Gastrocnemius medialis (tissue), 4 donors: ENCODE measurements around the gene OR6J1. TPM values are rescaled to one million over a fixed set of nuclear protein-coding genes. Genes with fewer than 3 reads are reported as not detected.

Experiments
- ATAC-seq, 2 donors: fragments of 150-250 bp; one replicate each; pipeline ENCODE4 v1.9.1; 2016
- DNase-seq, 2 donors: peaks; one replicate each; pipeline ENCODE4 v3.0.0-alpha.2; 2019
- H3K27ac ChIP-seq, 4 donors: fragments of 200-600 bp; sonication (generic); 1 replicate in 1 of 4; 2 replicates in 3 of 4; pipeline ENCODE4 v1.5.1; 2016 to 2018; ENCODE audit warnings: mild to moderate bottlenecking in 2 of 4, moderate library complexity in 1 of 4
- H3K27me3 ChIP-seq, 3 donors: fragments of 200-600 bp; sonication (generic) in 2 of 3; 1 replicate in 1 of 3; 2 replicates in 2 of 3; pipeline versions ENCODE4 v1.5.1 to v1.6.0; 2016 to 2019; ENCODE audit warnings: mild to moderate bottlenecking in 1 of 3, moderate library complexity in 1 of 3
- H3K36me3 ChIP-seq, 2 donors: fragments of 200-600 bp; sonication (generic) in 1 of 2; one replicate each; pipeline ENCODE4 v1.5.1; 2017 to 2018
- H3K4me1 ChIP-seq, 2 donors: fragments of 200-600 bp; sonication (generic) in 1 of 2; one replicate each; pipeline ENCODE4 v1.5.1; 2016 to 2017; ENCODE audit warnings: mild to moderate bottlenecking in 2 of 2
- H3K4me3 ChIP-seq, 4 donors: fragments of 200-600 bp; sonication (generic) in 3 of 4; 1 replicate in 1 of 4; 2 replicates in 3 of 4; pipeline ENCODE4 v1.5.1; 2016 to 2019; ENCODE audit warnings: mild to moderate bottlenecking in 2 of 4
- H3K9me3 ChIP-seq, 3 donors: fragments of 200-600 bp; sonication (generic) in 2 of 3; 1 replicate in 1 of 3; 2 replicates in 2 of 3; pipeline ENCODE4 v1.5.1; 2016 to 2019
- CTCF ChIP-seq, 5 experiments: fragments of 450-650 bp in 3 of 5; fragments of 200-600 bp in 2 of 5; sonication (generic) in 2 of 5; IDR thresholded peaks in 4 of 5; conservative IDR thresholded peaks in 1 of 5; 1 replicate in 4 of 5; 2 replicates in 1 of 5; pipeline ENCODE4 v1.5.1; 2016 to 2019; ENCODE audit warnings: antibody characterized with exemption in 5 of 5, mild to moderate bottlenecking in 3 of 5, moderate library complexity in 3 of 5
- POLR2A ChIP-seq, 2 donors: fragments of 450-650 bp; IDR thresholded peaks; one replicate each; pipeline ENCODE4 v1.6.1; 2017; ENCODE audit warnings: antibody characterized with exemption in 2 of 2, mild to moderate bottlenecking in 2 of 2, moderate library complexity in 2 of 2
- in situ Hi-C, 4 donors: fragments of 200-750 bp; cut with MboI; loops; one replicate each; pipeline versions ENCODE4 v1.15.0 to v1.8.0; 2017; ENCODE audit warnings: low sequenced_read_pairs in 4 of 4
- intact Hi-C: fragments of 100-400 bp; cut with DNase I; formaldehyde crosslinking; loops from one replicate; pipeline ENCODE4 v1.15.1; 2023; ENCODE audit warnings: low total_unique reads
- total RNA-seq, 4 donors: library from RNA; depleted of rRNA; stranded (reverse); fragments of >200 nt; gene quantifications; one replicate each; pipeline versions ENCODE4 v1.1.0 to v1.2.3, GENCODE V29; 2016

Gene OR6J1
- total RNA-seq, 4 donors from 2014 or later: not detected

GRCh38 chr14:22653012-22653621 lies 9.0 kb upstream of the OR6J1 start:
- no peaks in the 10 kb centered on the region for H3K36me3 ChIP-seq
- no peaks in the 10 kb centered on the region for H3K9me3 ChIP-seq
- DNase-seq (peak in 1 of 2 donors; percentile 33), ATAC-seq (peak; percentile 58 to 70)
- peaks cover 0 to 4% of the 10 kb centered on the region in 2 donors for H3K4me1 ChIP-seq
- no peaks in the 10 kb centered on the region for H3K27me3 ChIP-seq
- in situ Hi-C loops (loop anchor here in 3 of 4 donors (5.0 to 10.0 kb wide), 3 partner anchors 78 to 86 kb away; no protein-coding TSS in a partner anchor), intact Hi-C loops (loop anchor here (1.0 to 5.0 kb wide), 3 partner anchors 83 to 199 kb away; no protein-coding TSS in a partner anchor)
- no peak overlapping the region for H3K27ac ChIP-seq
- H3K4me3 ChIP-seq: no peak overlapping the region
- TF ChIP-seq POLR2A (IDR thresholded peaks at IDR 0.05) (no peak), CTCF (IDR thresholded peaks at IDR 0.05 in 4 of 5, conservative IDR thresholded peaks at IDR 0.05 in 1 of 5) (peak; percentile 50 to 68 (median 65))

GRCh38 chr14:22651586-22651985 lies 7.4 kb upstream of the OR6J1 start:
- Histone ChIP-seq H3K27me3 (no peaks in the 10 kb centered on the region), H3K9me3 (no peaks in the 10 kb centered on the region), H3K4me3 (no peak overlapping the region), H3K4me1 (peaks cover 0 to 4% of the 10 kb centered on the region in 2 donors), H3K27ac (no peak overlapping the region), H3K36me3 (no peaks in the 10 kb centered on the region)
- intact Hi-C loops (loop anchor here (5.0 kb wide), 1 partner anchor 201 kb away; no protein-coding TSS in a partner anchor), in situ Hi-C loops (loop anchor here in 3 of 4 donors (5.0 to 10.0 kb wide), 3 partner anchors 77 to 84 kb away; no protein-coding TSS in a partner anchor)
- no peak for ATAC-seq
- TF ChIP-seq CTCF (IDR thresholded peaks at IDR 0.05 in 4 of 5, conservative IDR thresholded peaks at IDR 0.05 in 1 of 5): no peak
- TF ChIP-seq POLR2A (IDR thresholded peaks at IDR 0.05): no peak
- DNase-seq: no peak

- no peaks in the 10 kb centered on the region for H3K9me3 ChIP-seq
- H3K4me3 ChIP-seq: no peak overlapping the region
- DNase-seq (peak in 1 of 2 donors; percentile 19), ATAC-seq (peak; percentile 63 to 81)
- peaks cover 0 to 4% of the 10 kb centered on the region in 2 donors for H3K4me1 ChIP-seq
- no peaks in the 10 kb centered on the region for H3K27me3 ChIP-seq
- H3K36me3 ChIP-seq: no peaks in the 10 kb centered on the region
- intact Hi-C loops (loop anchor here (5.0 kb wide), 1 partner anchor 201 kb away; no protein-coding TSS in a partner anchor), in situ Hi-C loops (loop anchor here in 3 of 4 donors (5.0 to 10.0 kb wide), 3 partner anchors 76 to 84 kb away; no protein-coding TSS in a partner anchor)
- TF ChIP-seq POLR2A (IDR thresholded peaks at IDR 0.05) (no peak), CTCF (IDR thresholded peaks at IDR 0.05 in 4 of 5, conservative IDR thresholded peaks at IDR 0.05 in 1 of 5) (no peak)
- H3K27ac ChIP-seq: peak overlapping the region in 2 of 4 donors; percentile 35 to 44
Observed at GRCh38 chr14:22650960-22651521, 6.9 kb upstream of the OR6J1 start.

- H3K27ac ChIP-seq: peak overlapping the region in 2 of 4 donors; percentile 35 to 45
- no peak for DNase-seq
- in situ Hi-C loops (loop anchor here in 3 of 4 donors (5.0 to 10.0 kb wide), 3 partner anchors 75 to 83 kb away; no protein-coding TSS in a partner anchor), intact Hi-C loops (loop anchor here (5.0 kb wide), 1 partner anchor 202 kb away; no protein-coding TSS in a partner anchor)
- peak in 1 of 2 donors; percentile 62 for ATAC-seq
- peak overlapping the region in 1 of 4 donors; percentile 11 for H3K4me3 ChIP-seq
- TF ChIP-seq POLR2A (IDR thresholded peaks at IDR 0.05) (no peak), CTCF (IDR thresholded peaks at IDR 0.05 in 4 of 5, conservative IDR thresholded peaks at IDR 0.05 in 1 of 5) (no peak)
- peaks cover 0 to 4% of the 10 kb centered on the region in 2 donors for H3K4me1 ChIP-seq
- no peaks in the 10 kb centered on the region for H3K27me3 ChIP-seq
- H3K36me3 ChIP-seq: no peaks in the 10 kb centered on the region
- H3K9me3 ChIP-seq: no peaks in the 10 kb centered on the region
Observed at GRCh38 chr14:22650046-22650739, 6.0 kb upstream of the OR6J1 start.
